Hepatic stellate cell (primary cell): ENCODE results near the gene GKAP1.
"Not testable (repeated sequence)": the region's sequence is repeated elsewhere in the genome, so short reads cannot be mapped to it uniquely, and the experiment has no call there.

Experiments used
- DNase-seq: peaks from one replicate; pipeline ENCODE4 v3.0.0; 2011; ENCODE audit warnings: low spot score

Gene GKAP1

GRCh38 chr9:83728591-83729368 is 88.8 kb downstream of the GKAP1 start:
- not testable (repeated sequence) for DNase-seq

GRCh38 chr9:83724436-83724835 is 93.1 kb downstream of the GKAP1 start:
- no peak for DNase-seq

DNA sequence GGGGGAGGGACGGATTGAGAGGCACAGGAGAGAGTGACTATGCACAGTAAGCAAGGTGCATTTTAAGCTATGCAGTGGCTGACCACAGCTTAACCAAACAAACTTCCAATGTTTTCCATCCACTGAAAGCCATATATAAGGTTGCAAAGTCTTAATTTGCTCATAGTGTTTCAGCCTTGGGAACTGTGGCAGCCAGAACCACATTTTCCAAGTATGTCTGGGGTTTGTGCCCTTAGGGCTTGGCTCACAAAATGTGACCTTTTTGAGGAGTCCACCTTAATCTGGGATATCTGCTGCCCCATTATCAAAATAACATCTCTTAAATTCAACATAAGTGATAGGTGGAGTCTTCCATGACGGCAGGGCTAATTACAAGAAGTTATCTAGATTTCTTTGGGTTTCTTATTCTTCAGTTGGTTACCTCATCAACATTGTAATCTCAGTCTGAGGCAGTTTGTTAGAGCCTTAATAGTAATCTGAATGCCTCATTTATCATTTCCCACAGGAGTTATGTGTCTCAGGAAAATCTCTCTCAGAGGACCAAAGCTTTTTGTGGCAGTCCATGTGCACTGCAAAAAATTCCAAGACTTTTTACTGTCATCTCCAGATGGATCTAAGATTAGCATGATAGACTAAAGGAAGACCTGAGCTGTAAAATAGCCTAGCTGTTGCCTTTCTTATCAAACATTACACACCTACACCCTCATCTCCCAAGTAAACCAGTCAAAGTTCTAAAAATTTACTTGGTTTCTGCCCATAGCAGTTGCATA is 94.7 kb downstream of the GKAP1 start:
- DNase-seq, result no peak

- no peak for DNase-seq
Measured at GRCh38 chr9:83721509-83721908, 96.1 kb downstream of the GKAP1 start.

- no peak for DNase-seq
Measured at GRCh38 chr9:83715794-83716193, 101.8 kb downstream of the GKAP1 start.

DNA sequence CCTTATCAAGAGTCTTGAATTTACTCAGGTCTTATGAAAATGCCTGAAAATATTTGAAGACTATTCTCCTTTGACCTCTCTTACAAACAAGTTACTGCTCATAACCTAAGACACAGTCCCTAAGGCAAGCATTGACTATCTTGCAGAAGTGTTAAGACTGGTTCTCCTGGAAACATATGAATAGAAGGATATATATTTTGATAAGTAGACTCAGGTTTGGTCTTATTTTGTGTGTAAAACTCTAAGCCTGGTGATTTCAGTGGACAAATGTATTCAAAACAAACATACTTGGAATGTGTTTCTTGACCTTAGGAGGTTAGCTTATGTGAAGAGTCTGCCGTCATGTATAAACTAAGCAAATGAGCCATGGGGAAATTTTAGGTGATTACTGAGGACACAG is 102.3 kb downstream of the GKAP1 start:
- no peak for DNase-seq

GRCh38 chr9:83714329-83714728 is 103.2 kb downstream of the GKAP1 start:
- peak; percentile 10 for DNase-seq

DNA sequence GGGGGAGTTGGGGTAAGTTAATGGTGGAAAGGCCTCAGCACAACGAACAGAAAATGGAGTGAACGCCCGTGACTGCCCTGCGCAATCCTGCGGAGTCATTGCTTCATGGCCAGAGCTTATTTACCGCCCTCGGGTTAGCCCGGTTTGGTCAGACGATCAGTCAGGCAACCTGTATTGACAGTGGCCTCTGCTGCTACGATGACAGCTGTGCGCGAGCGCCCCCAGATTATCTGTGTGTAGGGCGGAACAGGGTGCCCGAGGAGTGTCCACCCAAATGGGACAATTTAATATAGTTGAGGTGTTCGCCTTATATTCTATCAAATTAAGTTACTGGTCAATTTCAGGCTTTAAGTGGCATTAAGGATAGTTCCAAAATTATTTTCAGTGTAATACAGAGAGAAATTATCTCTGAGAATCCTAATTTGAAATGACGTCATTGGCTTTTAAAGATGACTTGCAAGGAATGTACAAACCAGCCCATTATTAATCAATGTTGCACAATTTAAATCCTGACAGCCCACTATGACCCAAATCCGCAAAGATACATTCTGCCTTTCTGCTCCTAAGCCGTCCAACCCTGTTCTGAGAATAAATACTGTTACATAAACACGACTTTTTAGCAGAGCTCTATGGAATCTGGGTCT is 108.9 kb downstream of the GKAP1 start:
- DNase-seq, result peak; percentile 57

- DNase-seq, result peak; percentile 93
Measured at GRCh38 chr9:83707768-83708514, 109.6 kb downstream of the GKAP1 start, which contains the start of gene UBQLN1. Gene UBQLN1 (minus strand): TSS chr9:83707958. CDS start chr9:83707679, 279 bp downstream.

GRCh38 chr9:83707518-83707767 is 110.1 kb downstream of the GKAP1 start:
- DNase-seq, result peak; percentile 89

- peak; percentile 9 for DNase-seq
Measured at GRCh38 chr9:83706676-83707517, 110.7 kb downstream of the GKAP1 start.

GRCh38 chr9:83705219-83705651 is 112.3 kb downstream of the GKAP1 start:
- DNase-seq, result not testable (repeated sequence)

- DNase-seq, result peak; percentile 40
Measured at GRCh38 chr9:83701769-83702168, 115.8 kb downstream of the GKAP1 start.

- DNase-seq, result no peak
Measured at GRCh38 chr9:83701286-83701685, 116.3 kb downstream of the GKAP1 start.

DNA sequence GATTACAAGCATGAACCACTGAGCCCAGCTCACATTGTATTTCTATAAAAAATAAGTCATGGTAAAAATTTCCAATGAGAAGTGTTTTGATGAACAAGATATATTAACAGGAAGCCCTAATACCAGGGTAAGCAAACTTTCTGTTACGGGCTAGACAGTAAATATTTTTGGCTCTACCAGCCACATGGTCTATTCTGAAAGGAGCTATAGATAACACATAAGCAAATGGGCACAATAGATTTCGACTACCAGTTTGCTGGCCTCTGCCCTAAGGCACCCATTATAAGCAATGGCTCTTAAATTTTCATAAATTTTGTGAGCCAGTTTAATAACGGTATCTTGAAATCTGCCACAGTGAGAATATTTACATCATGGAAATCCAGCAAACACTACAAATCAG is 118.0 kb downstream of the GKAP1 start:
- no peak for DNase-seq

GRCh38 chr9:83698976-83699585 is 118.5 kb downstream of the GKAP1 start:
- no peak for DNase-seq

- no peak for DNase-seq
Measured at GRCh38 chr9:83691492-83691891, 126.1 kb downstream of the GKAP1 start.
